SK-N-MC (cell line): ENCODE measurements around the gene SLC5A1.

Experiments
- EZH2 ChIP-seq: fragments of 200-600 bp; sonication (generic); IDR thresholded peaks from one replicate; pipeline ENCODE4 v1.6.1; 2017; ENCODE audit warnings: antibody characterized with exemption
- FOXP2 ChIP-seq: optimal IDR thresholded peaks from 2 replicates; pipeline ENCODE3; 2011; ENCODE audit warnings: mild to moderate bottlenecking, moderate library complexity; ENCODE audit not compliant: insufficient read depth; ENCODE audit errors: extremely low read length, control extremely low read depth
- POLR2AphosphoS5 ChIP-seq: IDR thresholded peaks from 2 replicates; pipeline ENCODE4 v1.6.1; 2012; ENCODE audit warnings: mild to moderate bottlenecking, low read depth, low read length, borderline replicate concordance

DNA sequence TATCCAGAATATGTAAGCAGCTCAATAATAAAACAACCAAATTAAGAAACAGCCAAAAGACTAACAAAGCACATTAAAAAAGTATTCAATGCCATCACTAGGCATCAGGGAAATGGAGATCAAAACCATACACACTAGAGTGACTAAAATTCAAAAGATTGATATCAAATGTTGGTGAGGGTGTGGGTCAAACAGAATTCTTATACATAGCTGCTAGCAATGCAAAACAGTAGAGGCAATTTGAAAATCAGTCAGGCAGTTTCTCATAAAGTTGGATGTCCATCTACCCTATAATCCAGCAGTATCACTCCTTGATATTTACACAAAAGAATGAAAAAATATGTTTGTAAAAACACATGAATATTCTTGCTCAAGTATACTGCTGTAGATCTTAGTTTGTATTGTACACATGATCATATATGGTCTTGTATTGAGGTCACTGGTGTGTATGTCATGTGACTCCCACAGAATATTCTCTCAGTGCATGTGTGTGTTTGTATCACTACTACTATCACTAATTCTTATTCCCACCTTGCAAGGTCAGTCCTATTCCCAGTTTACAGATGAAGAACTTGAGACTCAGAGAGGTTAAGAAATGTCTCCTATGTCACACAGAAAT, 54.9 kb downstream of the SLC5A1 start:
- TF ChIP-seq EZH2 (no peak), POLR2AphosphoS5 (no peak), FOXP2 (no peak)
